Endothelial cell of umbilical vein (primary cell): ENCODE data around the gene SMPDL3B. TPM values are rescaled to one million over a fixed set of nuclear protein-coding genes. Genes with fewer than 3 reads are reported as not detected.

Source experiments
- BruUV-seq: library from RNA; stranded (reverse); fragments of 400-500 nt; replicated peaks from 2 replicates; lab custom pipeline; 2021; lab: Mats Ljungman, UMichigan
- CTCF ChIA-PET: fragments of 300-600, 350-600 bp; sonication (Branson Sonifier 250); formaldehyde crosslinking; loops from one replicate; lab custom pipeline; 2021; ENCODE audit warnings: antibody characterized with exemption, inconsistent platforms; lab: Charles Lee
- POLR2A ChIA-PET: fragments of 300-600, 350-600 bp; sonication (Branson Sonifier 250); formaldehyde crosslinking; loops from one replicate; lab custom pipeline; 2021; ENCODE audit warnings: antibody characterized with exemption, inconsistent platforms; lab: Charles Lee
- DNase-seq: peaks from one replicate; pipeline ENCODE4 v3.0.0-alpha.2; 2011; ENCODE audit warnings: low read depth, low spot score
- FAIRE-seq: peaks from 2 replicates; lab custom pipeline; 2011; peaks lifted over from hg19 to GRCh38; lab: Jason Lieb, UNC
- H2AFZ ChIP-seq: 2 replicates; pipeline ENCODE4 v1.6.0; 2012; ENCODE audit warnings: low read depth, low read length, control low read depth, inconsistent platforms
- H3K27ac ChIP-seq: 2 replicates; pipeline ENCODE4 v1.5.1; 2011; ENCODE audit warnings: low read depth, mild to moderate bottlenecking, control low read depth, low read length, moderate library complexity; ENCODE audit not compliant: insufficient read depth
- H3K27me3 ChIP-seq, 2 experiments: 2 replicates each; pipeline versions ENCODE4 v1.6.0 to v1.6.1; 2011; ENCODE audit warnings: low read length in 2 of 2, mixed read lengths in 1 of 2; ENCODE audit not compliant: control insufficient read depth in 2 of 2, insufficient read depth in 2 of 2
- H3K36me3 ChIP-seq, 2 experiments: 2 replicates in 1 of 2; 3 replicates in 1 of 2; pipeline ENCODE4 v1.5.1; 2011; ENCODE audit warnings: low read length in 2 of 2, mild to moderate bottlenecking in 1 of 2, moderate library complexity in 1 of 2; ENCODE audit not compliant: control insufficient read depth in 2 of 2, insufficient read depth in 2 of 2; ENCODE audit errors: extremely low read depth in 1 of 2
- H3K4me1 ChIP-seq: 3 replicates; pipeline ENCODE4 v1.5.1; 2011; ENCODE audit warnings: mild to moderate bottlenecking, low read length; ENCODE audit not compliant: control insufficient read depth, insufficient read depth; ENCODE audit errors: extremely low read depth
- H3K4me2 ChIP-seq: 2 replicates; pipeline ENCODE4 v1.6.1; 2011; ENCODE audit warnings: low read length, control low read depth, mixed read lengths; ENCODE audit not compliant: insufficient read depth
- H3K4me3 ChIP-seq, 3 experiments: fragments of 200-600 bp in 1 of 3; sonication (generic), shearing (Covaris generic) in 1 of 3; replicated peaks in 1 of 3; 2 replicates each; pipeline ENCODE4 v1.5.1; 2011 to 2016; ENCODE audit warnings: control low read depth in 3 of 3, low read length in 3 of 3, mild to moderate bottlenecking in 2 of 3, inconsistent platforms in 1 of 3, low read depth in 1 of 3, moderate library complexity in 1 of 3; ENCODE audit not compliant: insufficient read depth in 1 of 3
- H3K79me2 ChIP-seq: 2 replicates; pipeline ENCODE4 v1.6.0; 2012; ENCODE audit warnings: low read length, inconsistent platforms; ENCODE audit not compliant: control insufficient read depth, insufficient read depth
- H3K9ac ChIP-seq: replicated peaks from 2 replicates; pipeline ENCODE3; 2011; ENCODE audit warnings: low read length, control low read depth; ENCODE audit not compliant: insufficient read depth; ENCODE audit errors: extremely low read depth
- H3K9me1 ChIP-seq: replicated peaks from 3 replicates; pipeline ENCODE4 v1.6.0; 2011; ENCODE audit warnings: mild to moderate bottlenecking, low read length; ENCODE audit not compliant: control insufficient read depth, insufficient read depth; ENCODE audit errors: extremely low read depth
- H3K9me3 ChIP-seq: replicated peaks from 2 replicates; pipeline ENCODE4 v1.5.1; 2012; ENCODE audit warnings: low read length, inconsistent platforms; ENCODE audit not compliant: control insufficient read depth, insufficient read depth
- H4K20me1 ChIP-seq: replicated peaks from 2 replicates; pipeline ENCODE3; 2011; ENCODE audit warnings: mild to moderate bottlenecking, low read length; ENCODE audit not compliant: control insufficient read depth, insufficient read depth; ENCODE audit errors: extremely low read depth
- CTCF ChIP-seq, 2 donors: IDR thresholded peaks; 1 replicate in 1 of 2; 2 replicates in 1 of 2; pipeline ENCODE4 v1.5.1; 2011; ENCODE audit warnings: low read length in 2 of 2, mild to moderate bottlenecking in 2 of 2, moderate library complexity in 2 of 2, control low read depth in 1 of 2, inconsistent platforms in 1 of 2, low read depth in 1 of 2; ENCODE audit not compliant: insufficient read depth in 1 of 2; ENCODE audit errors: extremely low read depth in 1 of 2
- EZH2 ChIP-seq: IDR thresholded peaks from 2 replicates; pipeline ENCODE4 v1.6.1; 2012; ENCODE audit warnings: borderline replicate concordance, low read depth, mild to moderate bottlenecking, moderate library complexity, low read length, inconsistent platforms; ENCODE audit not compliant: severe bottlenecking
- FOS ChIP-seq: IDR thresholded peaks from 2 replicates; pipeline ENCODE4 v1.6.1; 2011; ENCODE audit warnings: mild to moderate bottlenecking, low read length, moderate library complexity, borderline replicate concordance; ENCODE audit not compliant: insufficient read depth
- GATA2 ChIP-seq: IDR thresholded peaks from 2 replicates; pipeline ENCODE4 v1.7.0; 2011; ENCODE audit warnings: low read depth, mild to moderate bottlenecking, moderate library complexity, mixed read lengths, low read length; ENCODE audit not compliant: insufficient read length, insufficient read depth
- JUN ChIP-seq: IDR thresholded peaks from 2 replicates; pipeline ENCODE4 v1.6.1; 2011; ENCODE audit warnings: borderline replicate concordance, low read depth; ENCODE audit not compliant: insufficient read length, insufficient read depth
- MAX ChIP-seq: IDR thresholded peaks from 2 replicates; pipeline ENCODE4 v1.6.1; 2011; ENCODE audit not compliant: insufficient read depth, insufficient read length
- MYC ChIP-seq: IDR thresholded peaks from one replicate; pipeline ENCODE4 v1.6.1; 2011; ENCODE audit warnings: mild to moderate bottlenecking, low read depth, low read length
- POLR2A ChIP-seq: IDR thresholded peaks from 2 replicates; pipeline ENCODE4 v1.6.1; 2012; ENCODE audit warnings: low read depth, mild to moderate bottlenecking, control low read depth, low read length
- POLR2AphosphoS5 ChIP-seq: IDR thresholded peaks from 2 replicates; pipeline ENCODE4 v1.6.1; 2012; ENCODE audit warnings: low read depth, mild to moderate bottlenecking, control low read depth, low read length, moderate library complexity; ENCODE audit not compliant: insufficient read depth
- dilution Hi-C: fragments of 300-500 bp; cut with MboI; formaldehyde crosslinking; loops from one replicate; pipeline ENCODE4 v1.15.0; 2019; ENCODE audit warnings: low sequenced_read_pairs; ENCODE audit not compliant: extremely low pct_ligation_motif_present
- intact Hi-C: fragments of 100-400 bp; cut with micrococcal nuclease; formaldehyde crosslinking; loops from one replicate; pipeline ENCODE4 v1.10.0; 2022
- polyA plus RNA-seq, 4 experiments: library from polyadenylated mRNA; depleted of rRNA in 3 of 4; stranded (reverse) in 3 of 4; unstranded in 1 of 4; fragments of >200 nt; gene quantifications; 2 replicates each; pipeline versions ENCODE4 v1.2.1 to v1.2.3, GENCODE V29; 2011 to 2012; ENCODE audit warnings: missing spikeins in 1 of 4
- total RNA-seq: library from RNA; stranded (reverse); gene quantifications from 2 replicates; pipeline ENCODE4 v1.2.3, GENCODE V29; 2021

SMPDL3B gene
- total and polyA plus RNA-seq, 2 donors (not counting 3 experiments of a cell fraction or from before 2014, with no cell fraction given), result 1.3 TPM; not detected in 1

DNA sequence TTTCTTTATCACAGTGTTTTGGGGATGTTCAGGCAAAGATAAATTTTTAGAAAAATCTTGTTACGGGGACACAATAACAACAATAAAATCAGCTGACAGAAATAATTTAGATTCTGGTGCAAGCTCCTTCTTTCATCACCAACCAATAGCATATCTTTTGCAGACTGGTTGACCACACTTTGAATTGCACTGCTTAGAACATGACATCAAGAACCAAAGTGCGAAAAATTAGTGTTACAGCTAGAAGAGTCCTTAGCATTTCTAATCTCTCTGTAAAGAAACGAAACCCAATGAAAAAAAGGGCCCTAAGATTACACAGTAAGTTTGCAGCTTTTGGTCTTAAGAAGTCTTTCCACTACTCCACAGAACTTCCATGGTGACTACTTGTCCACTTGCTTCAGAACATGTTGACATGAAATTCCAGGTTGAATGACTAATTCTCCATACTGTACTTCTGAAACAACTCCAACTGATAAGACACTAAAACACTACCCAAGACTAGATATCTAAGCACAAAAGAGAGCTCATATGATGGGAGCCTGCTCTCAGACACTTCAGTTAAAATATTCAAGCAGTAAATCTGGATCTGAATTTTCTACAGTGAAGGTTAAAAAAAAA lies 56.2 kb downstream of the SMPDL3B start:
- FAIRE-seq, result peak; percentile 44
- TF ChIP-seq POLR2AphosphoS5 (no peak), POLR2A (no peak), JUN (no peak), MYC (no peak), CTCF (IDR thresholded peaks at IDR 0.05; ENCODE audit: extremely low read depth in 1 of 2, insufficient read depth in 1 of 2, low read depth in 1 of 2, low read length in 2 of 2) (no peak), FOS (no peak), EZH2 (no peak), GATA2 (no peak), MAX (no peak)
- Histone ChIP-seq H3K9me3 (no peaks in the 10 kb centered on the region), H3K9me1 (no peaks in the 10 kb centered on the region), H3K36me3 (peaks cover 8 to 9% of the 10 kb centered on the region in 2 experiments), H3K4me3 (no peak overlapping the region), H3K4me1 (peaks cover 35% of the 10 kb centered on the region), H2AFZ (no peak overlapping the region), H3K27me3 (no peaks in the 10 kb centered on the region), H3K4me2 (no peak overlapping the region), H3K79me2 (no peaks in the 10 kb centered on the region), H3K9ac (no peak overlapping the region), H4K20me1 (no peaks in the 10 kb centered on the region), H3K27ac (no peak overlapping the region)
- dilution Hi-C loops (no loop called here), intact Hi-C loops (no loop called here)
- ChIA-PET CTCF (interaction anchor here (0.6 to 3.6 kb wide), 2 partner anchors 96 to 219 kb away, joined by 3 to 19 read pairs; no protein-coding TSS in a partner anchor), POLR2A (interaction anchor here (0.6 kb wide), 1 partner anchor 206 kb away, joined by 3 read pairs; no protein-coding TSS in a partner anchor)
- no peak for DNase-seq
- BruUV-seq, result no TSS peak
